Measurements from ENCODE around the gene ASF1B. TPM values are rescaled to one million over a fixed set of nuclear protein-coding genes. Genes with fewer than 3 reads are reported as not detected.

Gene ASF1B
- total RNA-seq, 1 experiment from 2014 or later, result 63.3 TPM

GRCh38 chr19:14107581-14108461, 28.6 kb downstream of the ASF1B start:
- DNase-seq, result peak; percentile 58
- H3K36me3 ChIP-seq, result peaks cover 32% of the 10 kb centered on the region

GRCh38 chr19:14106840-14107239, 29.5 kb downstream of the ASF1B start:
- H3K27me3 ChIP-seq, result no peaks in the 10 kb centered on the region
- H3K9me3 ChIP-seq, result no peaks in the 10 kb centered on the region
- peaks cover 40% of the 10 kb centered on the region for H3K36me3 ChIP-seq
- no peak for DNase-seq
- H3K4me3 ChIP-seq, result no peak overlapping the region

More at GRCh38 chr19:14107581-14108461, 28.6 kb downstream of the ASF1B start:
- no peaks in the 10 kb centered on the region for H3K9me3 ChIP-seq
- no peaks in the 10 kb centered on the region for H3K27me3 ChIP-seq
- H3K4me3 ChIP-seq, result no peak overlapping the region

DNA sequence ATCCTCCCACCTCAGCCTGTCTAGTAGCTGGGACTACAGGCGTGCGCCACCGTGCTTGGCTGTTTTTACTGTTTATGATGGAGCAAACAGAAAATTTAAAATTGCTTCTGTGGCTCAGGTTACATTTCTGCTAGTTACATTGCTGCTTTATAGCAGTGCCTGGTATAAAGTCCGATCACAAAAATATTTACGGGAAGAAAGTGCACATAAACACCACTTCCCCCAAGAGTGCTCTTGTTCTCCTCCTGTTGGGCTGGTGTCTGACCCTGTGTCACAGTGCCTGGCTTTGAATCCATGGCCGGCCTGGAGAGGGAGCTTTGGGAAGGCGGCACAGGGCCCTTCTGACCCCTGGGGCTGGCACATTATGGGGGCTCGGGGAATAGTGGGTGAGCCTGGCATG, 30.7 kb downstream of the ASF1B start:
- Histone ChIP-seq H3K36me3 (peaks cover 52% of the 10 kb centered on the region), H3K9me3 (no peaks in the 10 kb centered on the region), H3K4me3 (no peak overlapping the region), H3K27me3 (no peaks in the 10 kb centered on the region)
- DNase-seq, result no peak

DNA sequence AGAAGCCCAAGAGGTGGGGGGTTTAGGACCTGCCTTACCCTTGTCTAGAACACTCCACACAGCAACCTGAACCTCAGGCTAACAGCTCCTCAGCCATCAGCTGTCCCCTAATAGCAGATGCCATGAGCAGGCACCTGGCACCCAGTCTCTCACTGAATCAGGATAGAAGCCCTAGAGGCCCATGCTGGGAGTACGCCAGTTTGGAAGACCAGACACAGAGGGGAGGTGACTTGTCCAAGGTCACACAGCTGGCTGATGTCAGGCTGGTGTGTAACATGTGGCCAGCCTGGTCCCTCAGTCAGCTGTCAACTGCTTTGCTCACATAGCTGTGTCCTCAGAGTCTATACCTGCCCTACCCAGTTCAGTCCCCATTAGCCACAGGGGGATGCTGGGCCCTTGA, 33.1 kb downstream of the ASF1B start:
- H3K4me3 ChIP-seq, result no peak overlapping the region
- H3K27me3 ChIP-seq, result no peaks in the 10 kb centered on the region
- H3K36me3 ChIP-seq, result peaks cover 55% of the 10 kb centered on the region
- no peak for DNase-seq
- H3K9me3 ChIP-seq, result no peaks in the 10 kb centered on the region

GRCh38 chr19:14102756-14103155, 33.6 kb downstream of the ASF1B start:
- Histone ChIP-seq H3K4me3 (no peak overlapping the region), H3K27me3 (no peaks in the 10 kb centered on the region), H3K36me3 (peaks cover 50% of the 10 kb centered on the region), H3K9me3 (no peaks in the 10 kb centered on the region)
- DNase-seq, result no peak

GRCh38 chr19:14102102-14102696, 34.2 kb downstream of the ASF1B start:
- H3K4me3 ChIP-seq, result no peak overlapping the region
- H3K27me3 ChIP-seq, result no peaks in the 10 kb centered on the region
- DNase-seq, result no peak
- H3K9me3 ChIP-seq, result no peaks in the 10 kb centered on the region
- H3K36me3 ChIP-seq, result peaks cover 46% of the 10 kb centered on the region

GRCh38 chr19:14101003-14101545, 35.3 kb downstream of the ASF1B start:
- DNase-seq, result no peak
- Histone ChIP-seq H3K36me3 (peaks cover 47% of the 10 kb centered on the region), H3K4me3 (no peak overlapping the region), H3K9me3 (no peaks in the 10 kb centered on the region), H3K27me3 (no peaks in the 10 kb centered on the region)

- Histone ChIP-seq H3K27me3 (no peaks in the 10 kb centered on the region), H3K4me3 (no peak overlapping the region), H3K9me3 (peaks cover 9% of the 10 kb centered on the region), H3K36me3 (peaks cover 38% of the 10 kb centered on the region)
- DNase-seq, result no peak
Measured at GRCh38 chr19:14097532-14098151, 38.7 kb downstream of the ASF1B start.

DNA sequence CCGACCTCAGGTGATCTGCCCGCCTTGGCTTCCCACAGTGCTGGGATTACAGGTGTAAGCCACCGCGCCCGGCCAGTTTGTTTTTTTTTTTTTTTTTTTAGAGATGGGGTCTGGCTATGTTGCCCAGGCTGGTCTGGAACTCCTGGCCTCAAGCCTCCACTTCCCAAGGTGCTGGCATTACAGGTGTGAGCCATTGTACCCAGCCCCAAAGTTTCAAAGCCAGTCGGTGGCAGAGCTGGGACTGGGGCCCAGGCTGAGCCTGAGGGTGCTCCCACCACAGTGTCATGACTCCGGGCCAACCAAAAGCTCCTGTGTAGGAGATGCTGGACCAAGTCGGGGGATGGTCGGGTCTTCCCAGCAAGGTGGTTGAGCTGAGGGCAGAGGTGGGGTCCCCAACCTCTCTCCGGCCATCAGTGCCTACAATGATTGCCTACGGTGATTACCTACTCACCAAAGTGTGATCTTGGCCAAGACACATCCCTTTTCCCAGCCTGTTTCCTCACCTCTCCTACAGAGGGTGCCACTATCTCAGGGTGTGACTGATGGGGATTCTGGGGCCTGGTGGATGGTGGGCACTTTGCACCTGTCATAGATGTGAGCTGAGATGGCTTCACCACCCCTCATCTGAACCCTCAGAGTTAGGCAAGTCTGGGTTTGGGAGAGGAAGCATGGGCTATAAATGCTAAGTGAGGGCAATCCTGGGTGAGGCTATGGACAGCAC, 40.0 kb downstream of the ASF1B start:
- H3K9me3 ChIP-seq, result peaks cover 9% of the 10 kb centered on the region
- H3K27me3 ChIP-seq, result no peaks in the 10 kb centered on the region
- H3K4me3 ChIP-seq, result no peak overlapping the region
- H3K36me3 ChIP-seq, result peaks cover 28% of the 10 kb centered on the region
- DNase-seq, result no peak

DNA sequence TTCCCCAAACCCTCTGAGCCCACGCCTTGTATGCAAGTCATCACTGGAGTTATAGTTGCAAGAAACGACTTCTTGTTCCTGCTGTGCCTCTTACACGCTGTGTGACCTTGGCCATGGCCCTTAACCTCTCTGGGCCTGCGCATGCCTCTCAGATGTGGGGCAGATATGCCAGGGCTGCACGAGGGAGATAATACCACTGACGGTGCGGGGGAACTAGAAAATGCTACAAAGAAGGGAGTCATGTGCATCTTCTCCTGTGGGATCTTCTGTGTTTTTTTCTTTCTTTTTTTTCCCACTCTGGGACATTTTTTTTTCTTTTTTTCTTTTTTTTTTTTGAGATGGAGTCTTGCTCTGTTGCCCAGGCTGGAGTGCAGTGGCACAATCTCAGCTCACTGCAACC, 41.5 kb downstream of the ASF1B start:
- H3K27me3 ChIP-seq, result no peaks in the 10 kb centered on the region
- peaks cover 9% of the 10 kb centered on the region for H3K9me3 ChIP-seq
- H3K4me3 ChIP-seq, result no peak overlapping the region
- DNase-seq, result no peak
- peaks cover 16% of the 10 kb centered on the region for H3K36me3 ChIP-seq

- Histone ChIP-seq H3K27me3 (no peaks in the 10 kb centered on the region), H3K36me3 (peaks cover 27% of the 10 kb centered on the region), H3K9me3 (peaks cover 9% of the 10 kb centered on the region), H3K4me3 (no peak overlapping the region)
- DNase-seq, result no peak
Measured at GRCh38 chr19:14093117-14093823, 43.1 kb downstream of the ASF1B start.

GRCh38 chr19:14091813-14092462, 44.5 kb downstream of the ASF1B start:
- peak overlapping the region; percentile 78 for H3K4me3 ChIP-seq
- H3K27me3 ChIP-seq, result no peaks in the 10 kb centered on the region
- no peak for DNase-seq
- peaks cover 9% of the 10 kb centered on the region for H3K9me3 ChIP-seq
- H3K36me3 ChIP-seq, result peaks cover 31% of the 10 kb centered on the region

GRCh38 chr19:14091081-14091812, 45.1 kb downstream of the ASF1B start:
- H3K27me3 ChIP-seq, result no peaks in the 10 kb centered on the region
- peaks cover 26% of the 10 kb centered on the region for H3K36me3 ChIP-seq
- peaks cover 9% of the 10 kb centered on the region for H3K9me3 ChIP-seq
- DNase-seq, result peak; percentile 76
- H3K4me3 ChIP-seq, result peak overlapping the region; percentile 78

DNA sequence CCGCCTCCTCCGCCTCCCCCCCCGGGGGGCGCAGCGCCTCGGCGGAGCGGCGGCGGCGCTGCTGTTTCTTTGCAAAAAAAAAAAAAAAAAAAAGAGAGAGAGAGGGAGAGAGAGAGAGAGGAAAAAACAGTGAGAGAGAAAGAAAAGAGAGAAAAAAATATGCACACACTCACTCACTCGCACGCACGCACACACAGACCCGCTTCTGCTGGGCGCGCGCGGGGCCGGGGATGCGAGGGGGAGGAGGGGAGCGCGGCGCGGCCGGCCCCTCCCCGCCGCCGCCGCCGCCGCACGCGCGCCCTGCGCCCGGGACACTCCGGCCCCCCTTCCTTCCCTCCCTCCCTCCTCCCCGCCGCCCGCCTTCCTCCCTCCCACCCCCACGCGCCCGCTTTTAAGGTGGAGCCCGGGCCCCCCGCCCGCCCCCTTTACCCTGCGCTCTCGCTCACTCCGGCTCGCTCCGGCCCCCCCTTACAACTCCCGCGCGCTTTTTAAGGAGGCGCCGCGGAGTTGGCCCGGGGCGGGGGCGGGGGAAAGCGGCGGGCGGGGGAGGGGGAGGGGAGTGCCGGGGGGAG, 45.8 kb downstream of the ASF1B start, which contains the start of gene SAMD1:
TSS of gene SAMD1 (minus strand) at position 243 of the 572 bp plus-strand sequence.
- DNase-seq, result peak; percentile 93
- Histone ChIP-seq H3K27me3 (no peaks in the 10 kb centered on the region), H3K36me3 (peaks cover 29% of the 10 kb centered on the region)

More for the DNA sequence above, 45.8 kb downstream of the ASF1B start, which contains the start of gene SAMD1:
- Histone ChIP-seq H3K9me3 (peaks cover 9% of the 10 kb centered on the region), H3K4me3 (peak within 1 kb of the TSS; percentile 78)

Measured in MG63 (cell line).